ENCODE data around the gene TIGD3.

Gene TIGD3

GRCh38 chr11:65377036-65377435, 22.5 kb downstream of the TIGD3 start:
- H3K9me3 ChIP-seq (ENCODE audit: insufficient read depth, low read length), result no peaks in the 10 kb centered on the region
- H3K27ac ChIP-seq (ENCODE audit: low read depth, low read length), result no peak overlapping the region
- H3K4me2 ChIP-seq (ENCODE audit: low read depth, low read length, poor library complexity, severe bottlenecking), result no peak overlapping the region
- H3K9me2 ChIP-seq (replicated peaks; ENCODE audit: insufficient read depth, low read length), result no peaks in the 10 kb centered on the region
- no peaks in the 10 kb centered on the region for H3K79me2 ChIP-seq (ENCODE audit: insufficient read depth, low read length)
- no peaks in the 10 kb centered on the region for H4K20me1 ChIP-seq (ENCODE audit: low read depth, low read length)
- no peak overlapping the region for H3K4me3 ChIP-seq (ENCODE audit: insufficient read depth, low read length, poor library complexity, severe bottlenecking)
- TF ChIP-seq CTCF (IDR thresholded peaks at IDR 0.05; ENCODE audit: insufficient read depth, low read length, poor library complexity, severe bottlenecking), result no peak
- TF ChIP-seq EZH2phosphoT487 (conservative IDR thresholded peaks at IDR 0.05; ENCODE audit: low read length), result no peak
- H3K9ac ChIP-seq (ENCODE audit: low read length), result no peak overlapping the region
- H3K27me3 ChIP-seq (ENCODE audit: low read length), result no peaks in the 10 kb centered on the region
- H2AFZ ChIP-seq (ENCODE audit: low read depth, low read length, severe bottlenecking), result no peak overlapping the region
- H3K36me3 ChIP-seq (ENCODE audit: low read length), result no peaks in the 10 kb centered on the region
- no peaks in the 10 kb centered on the region for H3F3A ChIP-seq (ENCODE audit: insufficient read depth)

- Histone ChIP-seq H3K79me2 (ENCODE audit: insufficient read depth, low read length) (no peaks in the 10 kb centered on the region), H3K27me3 (ENCODE audit: low read length) (no peaks in the 10 kb centered on the region), H3F3A (ENCODE audit: insufficient read depth) (no peaks in the 10 kb centered on the region), H3K9me3 (ENCODE audit: insufficient read depth, low read length) (no peaks in the 10 kb centered on the region), H3K9me2 (replicated peaks; ENCODE audit: insufficient read depth, low read length) (no peaks in the 10 kb centered on the region), H3K27ac (ENCODE audit: low read depth, low read length) (no peak overlapping the region), H4K20me1 (ENCODE audit: low read depth, low read length) (no peaks in the 10 kb centered on the region), H3K36me3 (ENCODE audit: low read length) (no peaks in the 10 kb centered on the region), H2AFZ (ENCODE audit: low read depth, low read length, severe bottlenecking) (no peak overlapping the region), H3K4me2 (ENCODE audit: low read depth, low read length, poor library complexity, severe bottlenecking) (no peak overlapping the region), H3K4me3 (ENCODE audit: insufficient read depth, low read length, poor library complexity, severe bottlenecking) (no peak overlapping the region), H3K9ac (ENCODE audit: low read length) (no peak overlapping the region)
- TF ChIP-seq CTCF (IDR thresholded peaks at IDR 0.05; ENCODE audit: insufficient read depth, low read length, poor library complexity, severe bottlenecking) (no peak), EZH2phosphoT487 (conservative IDR thresholded peaks at IDR 0.05; ENCODE audit: low read length) (no peak)
These were observed 23.2 kb downstream of the TIGD3 start for GRCh38 chr11:65377777-65378176.

- Histone ChIP-seq H3K4me2 (ENCODE audit: low read depth, low read length, poor library complexity, severe bottlenecking) (no peak overlapping the region), H3K79me2 (ENCODE audit: insufficient read depth, low read length) (no peaks in the 10 kb centered on the region), H3K9me2 (replicated peaks; ENCODE audit: insufficient read depth, low read length) (no peaks in the 10 kb centered on the region), H3K9me3 (ENCODE audit: insufficient read depth, low read length) (no peaks in the 10 kb centered on the region), H3K4me3 (ENCODE audit: insufficient read depth, low read length, poor library complexity, severe bottlenecking) (no peak overlapping the region), H4K20me1 (ENCODE audit: low read depth, low read length) (no peaks in the 10 kb centered on the region), H3K36me3 (ENCODE audit: low read length) (no peaks in the 10 kb centered on the region), H2AFZ (ENCODE audit: low read depth, low read length, severe bottlenecking) (no peak overlapping the region), H3K27me3 (ENCODE audit: low read length) (no peaks in the 10 kb centered on the region), H3K27ac (ENCODE audit: low read depth, low read length) (no peak overlapping the region), H3K9ac (ENCODE audit: low read length) (no peak overlapping the region), H3F3A (ENCODE audit: insufficient read depth) (no peaks in the 10 kb centered on the region)
- no peak for TF ChIP-seq CTCF (IDR thresholded peaks at IDR 0.05; ENCODE audit: insufficient read depth, low read length, poor library complexity, severe bottlenecking)
- TF ChIP-seq EZH2phosphoT487 (conservative IDR thresholded peaks at IDR 0.05; ENCODE audit: low read length), result no peak
These were observed 23.8 kb downstream of the TIGD3 start for GRCh38 chr11:65378208-65378927.

Data from SU-DHL-6 (cell line).